8988T (cell line): ENCODE results near the gene MAP1LC3A.

Experiments used
- DNase-seq: peaks from one replicate; pipeline ENCODE4 v3.0.0; 2011

The MAP1LC3A gene

GRCh38 chr20:34549929-34550305, 8.6 kb upstream of the MAP1LC3A start:
- DNase-seq: no peak

- DNase-seq: no peak
These were observed 5.9 kb upstream of the MAP1LC3A start for GRCh38 chr20:34552569-34552968.

GRCh38 chr20:34553366-34553867, 5.1 kb upstream of the MAP1LC3A start:
- DNase-seq: no peak

- no peak for DNase-seq
These were observed 590 bp upstream of the MAP1LC3A start for GRCh38 chr20:34557936-34558319.

GRCh38 chr20:34559311-34560140, 1.0 kb downstream of the MAP1LC3A start:
- no peak for DNase-seq

- no peak for DNase-seq
These were observed 1.6 kb downstream of the MAP1LC3A start for GRCh38 chr20:34560141-34560523.

GRCh38 chr20:34560614-34561013, 2.1 kb downstream of the MAP1LC3A start:
- no peak for DNase-seq

- DNase-seq: no peak
These were observed 3.1 kb downstream of the MAP1LC3A start for GRCh38 chr20:34561661-34562060.

GRCh38 chr20:34562641-34563040, 4.1 kb downstream of the MAP1LC3A start:
- peak; percentile 89 for DNase-seq

GRCh38 chr20:34564833-34565232, 6.3 kb downstream of the MAP1LC3A start:
- no peak for DNase-seq

GRCh38 chr20:34566978-34567891, 8.7 kb downstream of the MAP1LC3A start:
- no peak for DNase-seq

- no peak for DNase-seq
These were observed 9.7 kb downstream of the MAP1LC3A start for GRCh38 chr20:34567892-34568865.

GRCh38 chr20:34569598-34569997, 11.1 kb downstream of the MAP1LC3A start:
- DNase-seq: no peak

GRCh38 chr20:34570859-34571306, 12.4 kb downstream of the MAP1LC3A start:
- no peak for DNase-seq

GRCh38 chr20:34571753-34572152, 13.2 kb downstream of the MAP1LC3A start:
- no peak for DNase-seq

- no peak for DNase-seq
These were observed 15.2 kb downstream of the MAP1LC3A start for GRCh38 chr20:34573541-34574300.

- no peak for DNase-seq
These were observed 15.9 kb downstream of the MAP1LC3A start for GRCh38 chr20:34574426-34574825.

- DNase-seq: no peak
These were observed 16.3 kb downstream of the MAP1LC3A start for GRCh38 chr20:34574861-34575260.

GRCh38 chr20:34575271-34575670, 16.8 kb downstream of the MAP1LC3A start:
- DNase-seq: no peak

GRCh38 chr20:34575756-34576155, 17.2 kb downstream of the MAP1LC3A start:
- no peak for DNase-seq

- DNase-seq: no peak
These were observed 18.5 kb downstream of the MAP1LC3A start for GRCh38 chr20:34577061-34577460.

GRCh38 chr20:34578025-34578424, 19.5 kb downstream of the MAP1LC3A start:
- no peak for DNase-seq
